DMS 273 (cell line): ENCODE results near the gene ACBD4.

Experiments
- DNase-seq: peaks from one replicate; lab custom pipeline; 2025; ENCODE audit not compliant: unreplicated experiment; lab: John Stamatoyannopoulos, UW

Gene ACBD4, protein sequence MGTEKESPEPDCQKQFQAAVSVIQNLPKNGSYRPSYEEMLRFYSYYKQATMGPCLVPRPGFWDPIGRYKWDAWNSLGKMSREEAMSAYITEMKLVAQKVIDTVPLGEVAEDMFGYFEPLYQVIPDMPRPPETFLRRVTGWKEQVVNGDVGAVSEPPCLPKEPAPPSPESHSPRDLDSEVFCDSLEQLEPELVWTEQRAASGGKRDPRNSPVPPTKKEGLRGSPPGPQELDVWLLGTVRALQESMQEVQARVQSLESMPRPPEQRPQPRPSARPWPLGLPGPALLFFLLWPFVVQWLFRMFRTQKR

GRCh38 chr17:45135192-45135977, at the start of gene ACBD4:
ACBD4 (plus strand) TSS chr17:45135687; CDS start chr17:45136145, 458 bp downstream.
- DNase-seq, result peak; percentile 99

- DNase-seq, result no peak
These were observed 49.1 kb upstream of the ACBD4 start for GRCh38 chr17:45086391-45086790.

DNA sequence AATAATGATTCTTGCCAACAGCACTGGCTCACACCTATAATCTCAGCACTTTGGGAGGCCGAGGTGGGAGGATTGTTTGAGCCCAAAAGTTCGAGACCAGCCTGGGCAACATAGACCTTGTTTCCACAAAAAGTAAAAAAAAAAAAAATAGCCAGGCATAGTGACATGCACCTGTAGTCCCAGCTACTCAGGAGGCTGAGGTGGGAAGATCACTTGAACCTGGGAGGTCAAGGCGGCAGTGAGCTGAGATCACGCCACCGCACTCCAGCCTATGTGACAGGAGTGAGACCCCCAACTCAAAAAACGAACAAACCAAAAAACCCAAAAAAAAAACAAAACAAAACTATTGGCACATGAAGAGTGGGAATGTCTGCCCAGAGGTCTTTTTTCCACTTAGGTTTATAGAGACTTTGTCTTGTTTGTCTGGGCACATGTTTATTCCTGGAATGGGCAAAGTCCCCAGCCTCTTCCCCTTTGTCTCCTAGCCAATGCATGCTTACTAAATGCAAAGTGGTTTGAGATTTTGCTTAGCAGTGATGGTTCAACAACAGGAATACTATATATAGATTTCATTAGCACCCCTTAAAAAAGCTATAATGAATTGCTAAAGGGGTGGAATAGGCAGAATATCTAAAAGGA, 48.5 kb upstream of the ACBD4 start:
- no peak for DNase-seq

- no peak for DNase-seq
These were observed 47.9 kb upstream of the ACBD4 start for GRCh38 chr17:45087504-45087975.

GRCh38 chr17:45087978-45088377, 47.5 kb upstream of the ACBD4 start:
- no peak for DNase-seq

- DNase-seq, result no peak
These were observed 46.7 kb upstream of the ACBD4 start for GRCh38 chr17:45088741-45089140.

DNA sequence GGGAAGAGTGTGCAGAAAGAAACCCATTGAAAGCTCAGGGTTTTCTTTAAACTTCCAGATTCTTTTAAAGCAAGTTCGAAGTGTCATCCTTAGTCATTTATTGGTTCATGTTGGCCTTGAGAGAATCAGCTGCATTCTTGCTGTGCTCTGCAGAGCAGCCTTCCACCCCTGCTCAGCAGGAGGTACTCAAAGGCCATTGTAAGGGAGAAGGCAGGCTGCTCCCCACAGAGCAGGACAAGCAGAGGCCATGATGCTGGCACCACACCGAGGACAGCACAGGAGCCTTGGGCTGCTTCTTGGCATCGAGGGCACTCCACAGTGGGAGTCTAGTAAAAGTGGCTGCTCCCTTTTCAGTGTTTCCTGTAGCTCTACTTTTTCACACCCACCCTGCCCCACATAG, 44.8 kb upstream of the ACBD4 start:
- DNase-seq, result no peak

DNA sequence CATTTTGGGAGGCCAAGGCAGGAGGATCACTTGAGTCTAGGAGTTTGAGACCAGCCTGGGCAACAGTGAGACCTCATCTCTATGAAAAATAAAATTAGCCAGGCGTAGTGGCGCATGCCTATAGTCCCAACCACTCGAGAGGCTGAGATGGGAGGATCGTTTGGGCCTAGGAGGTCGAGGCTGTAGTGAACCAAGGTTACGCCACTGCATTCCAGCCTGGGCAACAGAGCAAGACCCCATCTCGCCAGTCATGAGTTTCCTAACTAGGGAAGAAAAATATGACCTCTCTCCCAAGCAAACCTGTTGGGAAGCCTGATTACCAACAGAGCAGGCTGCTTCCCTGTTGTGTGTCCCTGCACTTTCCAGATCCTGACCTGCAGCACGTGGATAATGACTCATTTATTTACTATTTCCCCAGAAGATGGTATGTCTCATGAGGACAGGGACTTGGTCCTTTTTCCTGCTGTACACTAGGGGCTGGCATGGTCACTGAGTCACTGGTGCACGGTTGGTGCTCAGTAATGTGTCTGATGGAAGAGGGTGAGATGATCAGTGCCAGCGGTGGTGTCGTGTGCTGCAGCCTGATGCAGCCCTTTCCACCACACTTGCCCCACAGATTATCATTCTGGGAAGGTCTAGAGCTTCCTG, 43.6 kb upstream of the ACBD4 start:
- no peak for DNase-seq

DNA sequence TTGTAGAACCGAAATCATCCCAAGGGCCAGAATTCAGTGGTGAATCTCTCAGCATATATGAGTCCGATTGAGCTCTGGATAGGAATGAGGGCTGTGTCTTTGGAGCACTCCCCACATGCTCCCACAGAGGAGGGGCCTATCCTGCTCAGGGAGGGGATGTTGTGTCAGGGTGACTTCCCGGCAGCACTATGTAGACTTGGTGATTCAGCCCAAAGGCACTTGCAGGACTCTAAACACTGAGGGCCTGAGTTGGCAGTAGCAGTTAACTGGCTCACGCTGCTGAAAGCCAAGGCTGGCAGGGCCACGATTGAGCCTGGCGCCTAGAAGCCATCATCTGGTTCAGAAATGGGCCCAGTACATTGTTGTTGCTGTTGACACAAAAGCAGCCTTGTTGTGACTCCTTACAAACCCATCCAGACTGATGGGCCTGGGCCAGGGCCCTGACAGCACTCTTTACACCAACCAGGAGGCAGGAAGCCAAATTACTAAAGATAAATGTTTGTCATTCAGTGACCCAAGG, 42.5 kb upstream of the ACBD4 start:
- no peak for DNase-seq

DNA sequence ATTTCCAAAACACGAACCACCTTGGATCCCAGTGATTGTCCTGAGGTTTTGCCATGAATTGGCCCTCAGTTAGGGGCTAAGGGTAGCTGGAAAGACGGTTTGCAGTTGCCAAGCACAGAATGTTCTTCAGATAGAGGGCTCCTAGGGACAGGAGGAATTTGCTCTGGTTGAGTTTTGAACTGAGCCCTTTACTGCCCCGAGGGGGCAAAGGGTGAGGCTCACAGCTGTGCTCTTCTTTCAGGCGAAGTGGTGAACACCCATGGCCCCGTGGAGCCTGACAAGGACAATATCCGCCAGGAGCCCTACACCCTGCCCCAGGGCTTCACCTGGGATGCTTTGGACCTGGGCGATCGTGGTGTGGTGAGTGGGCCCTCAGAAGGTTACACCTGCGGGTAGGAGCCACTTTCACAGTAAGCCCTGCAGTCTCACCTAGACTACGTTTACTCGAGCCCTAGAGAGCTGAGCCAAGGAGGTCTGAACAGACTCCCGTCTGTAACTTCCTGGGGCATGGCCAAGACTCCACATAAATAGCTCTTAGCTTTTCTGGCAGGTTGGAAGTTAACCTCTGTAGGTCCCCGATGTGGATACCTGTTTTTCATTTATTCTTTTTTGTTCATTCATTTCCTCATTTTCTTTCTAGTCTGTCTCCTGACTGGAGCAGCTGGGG, 41.9 kb upstream of the ACBD4 start:
- no peak for DNase-seq

DNA sequence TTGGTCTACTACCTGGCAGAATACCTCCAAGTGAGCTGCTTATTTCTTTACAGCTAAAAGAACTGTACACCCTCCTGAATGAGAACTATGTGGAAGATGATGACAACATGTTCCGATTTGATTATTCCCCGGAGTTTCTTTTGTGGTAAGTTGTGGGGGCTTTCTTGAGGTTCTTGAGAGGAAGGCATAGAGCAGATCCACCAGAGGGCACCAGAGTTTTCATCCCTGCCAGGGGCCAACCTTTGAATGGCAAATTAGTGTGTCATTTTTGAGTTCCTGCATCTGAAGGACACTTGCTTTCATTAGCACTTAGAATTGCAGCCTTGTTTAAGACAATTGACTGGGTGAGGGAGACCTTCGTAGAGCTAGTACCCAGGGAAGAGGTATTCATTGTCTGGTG, 39.3 kb upstream of the ACBD4 start:
- DNase-seq, result peak; percentile 64

DNA sequence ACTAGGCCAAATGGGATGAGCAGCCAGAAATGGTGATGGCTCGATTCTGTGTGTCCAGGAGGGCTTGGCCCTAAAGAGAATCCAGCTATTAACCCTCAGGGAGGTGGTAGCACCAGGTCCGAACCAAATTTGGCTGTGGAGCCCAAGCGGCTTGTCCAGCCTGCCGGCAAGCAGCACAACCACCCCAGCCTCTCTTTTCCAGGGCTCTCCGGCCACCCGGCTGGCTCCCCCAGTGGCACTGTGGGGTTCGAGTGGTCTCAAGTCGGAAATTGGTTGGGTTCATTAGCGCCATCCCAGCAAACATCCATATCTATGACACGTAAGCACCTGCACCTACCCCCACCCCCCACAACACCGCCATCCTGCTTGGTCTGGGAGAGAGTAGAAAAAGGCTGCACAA, 38.6 kb upstream of the ACBD4 start:
- no peak for DNase-seq

DNA sequence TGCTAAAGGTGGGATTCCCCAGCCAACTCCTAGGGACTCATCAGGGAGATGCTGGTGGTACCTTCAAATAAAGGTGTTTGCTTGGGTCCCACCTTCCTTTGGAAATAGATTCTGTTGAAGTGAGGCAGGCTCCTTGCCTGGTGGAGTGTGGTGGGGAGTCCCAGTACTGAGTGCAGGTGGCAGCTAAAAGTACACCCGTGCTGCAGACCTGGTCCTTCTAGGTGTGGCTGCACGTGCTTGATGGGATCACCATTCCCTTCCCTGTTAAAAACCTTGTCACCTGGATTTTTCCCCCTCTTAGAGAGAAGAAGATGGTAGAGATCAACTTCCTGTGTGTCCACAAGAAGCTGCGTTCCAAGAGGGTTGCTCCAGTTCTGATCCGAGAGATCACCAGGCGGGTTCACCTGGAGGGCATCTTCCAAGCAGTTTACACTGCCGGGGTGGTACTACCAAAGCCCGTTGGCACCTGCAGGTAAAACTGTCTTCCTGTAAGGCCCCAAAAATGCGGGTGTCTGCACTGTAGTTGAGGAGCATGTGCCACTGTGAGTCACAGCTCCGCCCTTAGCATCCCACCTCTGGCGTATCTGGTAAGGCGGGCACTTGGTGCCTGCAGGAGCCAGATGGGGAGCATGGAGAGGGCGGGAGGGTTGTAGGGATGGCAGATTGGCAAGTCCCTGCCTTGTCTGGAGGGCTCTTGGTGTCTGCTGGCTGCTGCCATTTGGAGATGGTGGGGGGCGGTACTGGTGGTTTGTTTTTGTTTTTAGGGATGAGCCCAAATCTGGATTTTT, 37.2 kb upstream of the ACBD4 start:
- DNase-seq, result peak; percentile 96

- DNase-seq, result peak; percentile 94
These were observed 36.4 kb upstream of the ACBD4 start for GRCh38 chr17:45098869-45099616.

GRCh38 chr17:45101546-45101882, 34.0 kb upstream of the ACBD4 start:
- DNase-seq, result no peak

DNA sequence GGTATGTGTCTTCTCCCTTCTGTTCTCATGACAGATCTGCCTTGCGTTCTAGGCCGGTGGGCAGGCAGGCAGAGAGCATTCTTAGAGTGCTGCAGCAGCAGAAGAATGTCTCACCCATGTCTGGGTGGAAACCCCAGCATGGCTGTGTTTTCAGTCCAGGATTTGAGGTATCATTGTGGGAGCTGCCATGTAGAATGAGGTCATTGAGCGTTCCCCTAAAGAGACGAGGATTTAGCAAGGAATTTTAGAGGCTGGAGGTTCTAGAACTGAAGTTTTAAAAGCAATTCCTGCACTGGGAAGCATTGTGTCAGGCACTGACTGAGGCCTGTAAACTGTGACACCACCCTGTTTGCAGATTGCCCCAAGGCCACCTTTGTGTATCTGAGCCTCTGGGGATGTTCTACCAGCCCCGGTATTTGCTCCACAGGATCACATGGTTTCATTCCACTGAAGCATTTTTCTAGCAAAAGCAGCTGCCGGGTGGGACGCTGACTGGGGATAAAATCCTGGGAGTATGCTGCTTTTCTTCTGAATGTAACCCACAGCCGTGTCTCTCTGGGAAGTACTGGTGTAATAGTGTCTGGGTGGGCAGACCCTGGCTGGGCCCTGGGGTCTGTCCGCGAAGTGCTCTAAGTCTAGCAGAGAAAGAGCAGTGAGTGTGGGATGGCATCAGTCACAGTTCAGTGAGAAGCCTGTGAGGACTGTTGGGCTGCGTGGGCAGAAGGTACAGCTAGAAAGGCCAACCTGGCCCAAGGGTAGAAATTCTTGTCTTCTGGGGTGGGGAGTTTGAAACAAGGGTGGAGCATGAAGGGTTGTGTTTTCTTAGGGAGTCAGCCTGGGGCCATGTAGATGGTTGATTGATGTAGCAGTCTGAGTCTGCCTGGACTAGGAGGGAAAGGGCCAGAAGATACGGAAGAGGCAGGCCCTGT, 33.3 kb upstream of the ACBD4 start:
- no peak for DNase-seq

DNA sequence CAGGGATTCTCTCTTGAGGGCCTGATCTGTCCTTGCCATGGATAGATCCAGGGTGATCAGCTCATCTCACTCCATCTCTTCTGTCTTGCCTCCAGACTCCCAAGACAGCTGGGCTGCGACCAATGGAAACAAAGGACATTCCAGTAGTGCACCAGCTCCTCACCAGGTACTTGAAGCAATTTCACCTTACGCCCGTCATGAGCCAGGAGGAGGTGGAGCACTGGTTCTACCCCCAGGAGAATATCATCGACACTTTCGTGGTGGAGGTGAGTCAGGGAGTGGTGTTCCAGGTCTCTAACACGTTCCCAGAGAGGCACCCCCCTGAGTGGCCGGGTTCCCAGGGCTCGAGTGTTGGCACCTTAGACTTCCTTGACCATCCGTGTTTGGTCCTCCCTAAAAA, 32.6 kb upstream of the ACBD4 start:
- no peak for DNase-seq

- DNase-seq, result no peak
These were observed 32.2 kb upstream of the ACBD4 start for GRCh38 chr17:45103269-45103795.
